ENCODE measurements around the gene PIGV.

The PIGV gene

GRCh38 chr1:26826261-26827105, 38.7 kb downstream of the PIGV start, which contains the start of gene ZDHHC18 (continued):
- TF ChIP-seq HIC1 (tag by site-specific recombination; IDR thresholded peaks at IDR 0.05), result peak; percentile 40; the same call in 1 of the 2 replicates
- TF ChIP-seq ZNF23 (tag by site-specific recombination; IDR thresholded peaks at IDR 0.05; ENCODE audit: borderline replicate concordance), result no peak
- peak; percentile 56 for TF ChIP-seq ZBTB26 (tag by site-specific recombination; optimal IDR thresholded peaks at IDR 0.05)

- Histone ChIP-seq H3K27ac (ENCODE audit: extremely low read depth, low read depth, low read length) (peak overlapping the region; percentile 25; the same call in 1 of the 2 replicates), H3K4me3 (ENCODE audit: low read depth, low read length) (peak overlapping the region; percentile 66), H3K36me3 (ENCODE audit: control insufficient read depth in 2 of 2, insufficient read depth in 1 of 2, low read length in 2 of 2) (peaks cover 0 to 33% of the 10 kb centered on the region in 2 experiments; a peak in 2 of 3 replicates), H3K4me1 (ENCODE audit: control insufficient read depth, insufficient read depth, low read length) (no peaks in the 10 kb centered on the region), H3K9me3 (ENCODE audit: control insufficient read depth, insufficient read depth, low read depth, low read length) (no peaks in the 10 kb centered on the region)
- CTCF ChIA-PET, result no interaction called here
- POLR2A ChIA-PET, result no interaction called here
- TF ChIP-seq ZNF394 (tag by site-specific recombination; IDR thresholded peaks at IDR 0.05; ENCODE audit: borderline replicate concordance), result no peak
- TF ChIP-seq SP7 (tag by site-specific recombination; IDR thresholded peaks at IDR 0.05), result no peak
- TF ChIP-seq ZNF549 (tag by site-specific recombination; IDR thresholded peaks at IDR 0.05), result no peak
- TF ChIP-seq ZNF677 (tag by site-specific recombination; IDR thresholded peaks at IDR 0.05), result no peak
- TF ChIP-seq GLIS2 (tag by site-specific recombination; IDR thresholded peaks at IDR 0.05), result peak; percentile 42; the same call in 1 of the 2 replicates
- TF ChIP-seq PATZ1 (tag by site-specific recombination; IDR thresholded peaks at IDR 0.05), result peak; percentile 68
- no peak for TF ChIP-seq ZNF24 (tag by site-specific recombination; IDR thresholded peaks at IDR 0.05)
- TF ChIP-seq ZNF777 (tag by site-specific recombination; IDR thresholded peaks at IDR 0.05; ENCODE audit: borderline replicate concordance), result no peak
- TF ChIP-seq GLIS1 (tag by site-specific recombination; IDR thresholded peaks at IDR 0.05), result no peak
- peak; percentile 27 for TF ChIP-seq ZNF335 (tag by site-specific recombination; conservative IDR thresholded peaks at IDR 0.05)
- no peak for TF ChIP-seq ZNF426 (tag by site-specific recombination; IDR thresholded peaks at IDR 0.05)
- TF ChIP-seq TRIM28 (IDR thresholded peaks at IDR 0.05; ENCODE audit: borderline replicate concordance, low read length), result no peak
- no peak for TF ChIP-seq ZFHX2 (tag by site-specific recombination; conservative IDR thresholded peaks at IDR 0.05)
- 0 out of 2 replicates have a peak, but pooled peaks have one; percentile 2 for TF ChIP-seq KLF8 (tag by site-specific recombination; IDR thresholded peaks at IDR 0.05)
- peak; percentile 65 for TF ChIP-seq ZIC2 (tag by site-specific recombination; IDR thresholded peaks at IDR 0.05)
- no peak for TF ChIP-seq ZNF184 (tag by site-specific recombination; IDR thresholded peaks at IDR 0.05)
- TF ChIP-seq ZBTB8A (tag by site-specific recombination; IDR thresholded peaks at IDR 0.05), result no peak
- 0 out of 2 replicates have a peak, but pooled peaks have one; percentile 38 for TF ChIP-seq KLF9 (tag by site-specific recombination; IDR thresholded peaks at IDR 0.05; ENCODE audit: low read depth)
- TF ChIP-seq ZNF37A (tag by site-specific recombination; IDR thresholded peaks at IDR 0.05), result no peak
- TF ChIP-seq ZNF366 (tag by site-specific recombination; conservative IDR thresholded peaks at IDR 0.05), result no peak
- no peak for TF ChIP-seq ZNF555 (tag by site-specific recombination; conservative IDR thresholded peaks at IDR 0.05)
- no peak for TF ChIP-seq ZNF560 (tag by site-specific recombination; IDR thresholded peaks at IDR 0.05; ENCODE audit: borderline replicate concordance)
- TF ChIP-seq ZBTB10 (tag by site-specific recombination; IDR thresholded peaks at IDR 0.05), result no peak
- TF ChIP-seq ZBTB48 (tag by site-specific recombination; IDR thresholded peaks at IDR 0.05), result no peak
- no peak for TF ChIP-seq ZNF629 (tag by site-specific recombination; IDR thresholded peaks at IDR 0.05)
- TF ChIP-seq ZNF114 (tag by site-specific recombination; IDR thresholded peaks at IDR 0.05), result no peak
Observed at GRCh38 chr1:26827106-26827604, 39.4 kb downstream of the PIGV start.
